GM19351 (cell line): Measurements from ENCODE around the gene GPR37L1.
"Not testable (repeated sequence)": the region's sequence is repeated elsewhere in the genome, so short reads cannot be mapped to it uniquely, and the experiment has no call there.

ENCODE experiments used
- ATAC-seq: cut with Tn5 transposase; IDR thresholded peaks from one replicate; pipeline ENCODE4 v1.9.1; 2021; ENCODE audit warnings: mild to moderate bottlenecking, moderate library complexity; ENCODE audit not compliant: unreplicated experiment

GPR37L1 gene

GRCh38 chr1:202167054-202167453, 44.3 kb downstream of the GPR37L1 start:
- not testable (repeated sequence) for ATAC-seq

- no peak for ATAC-seq
Observed at GRCh38 chr1:202167708-202168415, 45.1 kb downstream of the GPR37L1 start.

- ATAC-seq = no peak
Observed at GRCh38 chr1:202168861-202169260, 46.1 kb downstream of the GPR37L1 start.

- ATAC-seq = no peak
Observed at GRCh38 chr1:202170726-202171125, 48.0 kb downstream of the GPR37L1 start.

- no peak for ATAC-seq
Observed at GRCh38 chr1:202171292-202172014, 48.7 kb downstream of the GPR37L1 start.

GRCh38 chr1:202172015-202172355, 49.3 kb downstream of the GPR37L1 start:
- no peak for ATAC-seq

GRCh38 chr1:202173993-202174392, 51.3 kb downstream of the GPR37L1 start:
- no peak for ATAC-seq

GRCh38 chr1:202176949-202177927, 54.5 kb downstream of the GPR37L1 start:
- no peak for ATAC-seq

- ATAC-seq = no peak
Observed at GRCh38 chr1:202179828-202180750, 57.4 kb downstream of the GPR37L1 start.

GRCh38 chr1:202180751-202181139, 58.0 kb downstream of the GPR37L1 start:
- not testable (repeated sequence) for ATAC-seq

GRCh38 chr1:202181586-202181985, 58.9 kb downstream of the GPR37L1 start:
- ATAC-seq = no peak

- ATAC-seq = no peak
Observed at GRCh38 chr1:202182040-202182877, 59.5 kb downstream of the GPR37L1 start.
